Mesenchymal stem cell (in vitro differentiated cells and primary cell): ENCODE data around the gene PUS7.
A peak's percentile ranks its signal among the peaks of the same experiment; 100 is the strongest.
"Not testable (repeated sequence)": the region's sequence is repeated elsewhere in the genome, so short reads cannot be mapped to it uniquely, and the experiment has no call there.

Experiments
- DNase-seq: peaks from one replicate; pipeline ENCODE4 v3.0.0-alpha.2; 2013
- H2AFZ ChIP-seq: one replicate; pipeline ENCODE4 v1.6.1; 2013; ENCODE audit warnings: low read depth, mild to moderate bottlenecking, control low read depth, inconsistent platforms, low read length, moderate library complexity
- H2AK5ac ChIP-seq: 2 replicates; pipeline ENCODE4 v1.6.1; 2013; ENCODE audit warnings: low read length, moderate library complexity, mild to moderate bottlenecking, inconsistent platforms; ENCODE audit not compliant: severe bottlenecking
- H2BK120ac ChIP-seq: one replicate; pipeline ENCODE4 v1.6.1; 2013; ENCODE audit warnings: low read depth, mild to moderate bottlenecking, inconsistent platforms, low read length, moderate library complexity
- H2BK12ac ChIP-seq, 2 experiments: one replicate each; pipeline ENCODE4 v1.6.1; 2013; ENCODE audit warnings: inconsistent platforms in 2 of 2, low read length in 2 of 2, mild to moderate bottlenecking in 2 of 2, moderate library complexity in 2 of 2, control low read depth in 1 of 2
- H2BK15ac ChIP-seq: one replicate; pipeline ENCODE4 v1.6.1; 2013; ENCODE audit warnings: mild to moderate bottlenecking, low read depth, inconsistent platforms; ENCODE audit not compliant: poor library complexity, severe bottlenecking
- H2BK5ac ChIP-seq: 2 replicates; pipeline ENCODE4 v1.6.1; 2013; ENCODE audit warnings: low read depth, mild to moderate bottlenecking, low read length, control low read depth, inconsistent platforms; ENCODE audit not compliant: poor library complexity, severe bottlenecking
- H3K14ac ChIP-seq, 2 experiments: one replicate each; pipeline ENCODE4 v1.6.1; 2013; ENCODE audit warnings: inconsistent platforms in 2 of 2, low read length in 2 of 2, control low read depth in 1 of 2, mild to moderate bottlenecking in 1 of 2, moderate library complexity in 1 of 2
- H3K18ac ChIP-seq, 2 experiments: one replicate each; pipeline ENCODE4 v1.6.1; 2013; ENCODE audit warnings: inconsistent platforms in 2 of 2, low read length in 2 of 2, control low read depth in 1 of 2, low read depth in 1 of 2, mild to moderate bottlenecking in 1 of 2
- H3K23ac ChIP-seq, 2 experiments: one replicate each; pipeline ENCODE4 v1.6.1; 2013; ENCODE audit warnings: inconsistent platforms in 2 of 2, low read length in 2 of 2, mild to moderate bottlenecking in 2 of 2, moderate library complexity in 2 of 2, control low read depth in 1 of 2
- H3K27ac ChIP-seq: 2 replicates; pipeline ENCODE4 v1.5.1; 2013; ENCODE audit warnings: mild to moderate bottlenecking, moderate library complexity, low read length, control low read depth, inconsistent platforms; ENCODE audit not compliant: poor library complexity, severe bottlenecking
- H3K27me3 ChIP-seq, 2 experiments: 2 replicates each; pipeline versions ENCODE4 v1.6.1 to v1.7.0; 2013; ENCODE audit warnings: low read length in 2 of 2, mild to moderate bottlenecking in 2 of 2, moderate library complexity in 2 of 2, control low read depth in 1 of 2, inconsistent platforms in 1 of 2; ENCODE audit not compliant: control insufficient read depth in 1 of 2, insufficient read depth in 1 of 2
- H3K36me3 ChIP-seq, 2 experiments: 2 replicates each; pipeline versions ENCODE4 v1.6.1 to v1.7.0; 2013; ENCODE audit warnings: low read length in 2 of 2, control low read depth in 1 of 2, inconsistent platforms in 1 of 2, low read depth in 1 of 2, mild to moderate bottlenecking in 1 of 2; ENCODE audit not compliant: insufficient read depth in 2 of 2, control insufficient read depth in 1 of 2
- H3K4ac ChIP-seq, 2 experiments: one replicate each; pipeline ENCODE4 v1.6.1; 2013; ENCODE audit warnings: inconsistent platforms in 2 of 2, low read length in 2 of 2, mild to moderate bottlenecking in 2 of 2, moderate library complexity in 2 of 2, control low read depth in 1 of 2, low read depth in 1 of 2
- H3K4me1 ChIP-seq: 2 replicates; pipeline ENCODE4 v1.6.1; 2013; ENCODE audit warnings: low read depth, low read length, control low read depth; ENCODE audit not compliant: control insufficient read depth, insufficient read depth
- H3K4me2 ChIP-seq: 2 replicates; pipeline ENCODE4 v1.6.1; 2013; ENCODE audit warnings: low read length, mild to moderate bottlenecking, inconsistent platforms; ENCODE audit not compliant: poor library complexity, severe bottlenecking
- H3K4me3 ChIP-seq, 2 experiments: 2 replicates each; pipeline versions ENCODE4 v1.5.1 to v1.7.0; 2013; ENCODE audit warnings: low read length in 2 of 2, mild to moderate bottlenecking in 2 of 2, control low read depth in 1 of 2, low read depth in 1 of 2; ENCODE audit not compliant: insufficient read depth in 1 of 2
- H3K79me1 ChIP-seq: replicated peaks from 2 replicates; pipeline ENCODE4 v1.6.1; 2013; ENCODE audit warnings: mild to moderate bottlenecking, control low read depth, low read length, inconsistent platforms; ENCODE audit not compliant: poor library complexity, severe bottlenecking
- H3K9ac ChIP-seq: 2 replicates; pipeline ENCODE4 v1.7.0; 2013; ENCODE audit warnings: mild to moderate bottlenecking, low read length, moderate library complexity
- H3K9me3 ChIP-seq: 2 replicates; pipeline ENCODE4 v1.7.0; 2013; ENCODE audit warnings: mild to moderate bottlenecking, low read length; ENCODE audit not compliant: control insufficient read depth
- H4K8ac ChIP-seq: one replicate; pipeline ENCODE4 v1.6.1; 2013; ENCODE audit warnings: inconsistent platforms, mild to moderate bottlenecking, low read length, moderate library complexity
- H4K91ac ChIP-seq: one replicate; pipeline ENCODE4 v1.6.1; 2013; ENCODE audit warnings: mild to moderate bottlenecking, low read length, inconsistent platforms
- WGBS: methylation state at CpG from one replicate; pipeline ENCODE4 v1.1.7; 2013; ENCODE audit warnings: mixed read lengths; 5-methylcytosine and 5-hydroxymethylcytosine counted together

PUS7 gene

GRCh38 chr7:105524423-105524822 lies 2.4 kb upstream of the PUS7 start:
- H3K18ac ChIP-seq, H2BK120ac ChIP-seq, H2BK15ac ChIP-seq, H3K36me3 ChIP-seq, H3K4ac ChIP-seq, DNase-seq, H3K9ac ChIP-seq, H2BK12ac ChIP-seq, H2AK5ac ChIP-seq, H4K8ac ChIP-seq, H3K9me3 ChIP-seq, H3K4me2 ChIP-seq, H2AFZ ChIP-seq, H3K27ac ChIP-seq, H3K79me1 ChIP-seq, H3K23ac ChIP-seq, H4K91ac ChIP-seq, H2BK5ac ChIP-seq, H3K4me1 ChIP-seq, H3K27me3 ChIP-seq, H3K4me3 ChIP-seq, H3K14ac ChIP-seq: not testable (repeated sequence)
- 87% methylated on average over 6 of the region's 11 CpGs for WGBS

GRCh38 chr7:105521027-105521716 lies 899 bp downstream of the PUS7 start:
- Histone ChIP-seq H2BK120ac (peak overlapping the region; percentile 5), H3K18ac (peak overlapping the region; percentile 22 to 79), H3K36me3 (peaks cover 6 to 7% of the 10 kb centered on the region in 2 experiments), H3K4me2 (peak overlapping the region; percentile 78), H2BK5ac (peak overlapping the region; percentile 57), H4K91ac (peak overlapping the region; percentile 75), H2AK5ac (no peak overlapping the region), H3K4ac (peak overlapping the region; percentile 9 to 64), H4K8ac (peak overlapping the region; percentile 82), H3K23ac (peak overlapping the region in 1 of 2 experiments; percentile 93), H3K14ac (peak overlapping the region in 1 of 2 experiments; percentile 82), H3K9ac (peak overlapping the region; percentile 92), H2BK12ac (no peak overlapping the region), H3K4me3 (peak overlapping the region; percentile 72 to 86), H3K27me3 (no peaks in the 10 kb centered on the region), H2BK15ac (peak overlapping the region; percentile 83), H3K27ac (peak overlapping the region; percentile 73), H3K79me1 (peaks cover 1% of the 10 kb centered on the region), H3K4me1 (peaks cover 7% of the 10 kb centered on the region), H3K9me3 (no peaks in the 10 kb centered on the region), H2AFZ (peak overlapping the region; percentile 91)
- WGBS, result 11% methylated on average over 25 of the region's 25 CpGs
- DNase-seq, result peak; percentile 82

GRCh38 chr7:105520620-105521019 lies 1.5 kb downstream of the PUS7 start:
- H3K79me1 ChIP-seq, H3K4me1 ChIP-seq, H2BK12ac ChIP-seq, H4K91ac ChIP-seq, H3K14ac ChIP-seq, H2BK120ac ChIP-seq, H2AK5ac ChIP-seq, H3K27me3 ChIP-seq, H2AFZ ChIP-seq, H3K4ac ChIP-seq, H2BK15ac ChIP-seq, H2BK5ac ChIP-seq, H3K27ac ChIP-seq, H4K8ac ChIP-seq, H3K9me3 ChIP-seq, DNase-seq, H3K18ac ChIP-seq, H3K36me3 ChIP-seq: not testable (repeated sequence)
- H3K23ac ChIP-seq, result peak overlapping the region in 1 of 2 experiments; percentile 59
- H3K4me3 ChIP-seq, result peak overlapping the region in 1 of 2 experiments; percentile 86
- peak overlapping the region; percentile 37 for H3K4me2 ChIP-seq
- H3K9ac ChIP-seq, result peak overlapping the region; percentile 92
- WGBS, result 89% methylated on average over 5 of the region's 7 CpGs

GRCh38 chr7:105519353-105519752 lies 2.7 kb downstream of the PUS7 start:
- Histone ChIP-seq H3K4me3 (no peak overlapping the region), H3K27me3 (no peaks in the 10 kb centered on the region), H2BK12ac (no peak overlapping the region), H3K79me1 (peaks cover 1% of the 10 kb centered on the region), H2BK120ac (no peak overlapping the region), H2AK5ac (peak overlapping the region; percentile 76), H3K4ac (no peak overlapping the region), H3K4me2 (no peak overlapping the region), H3K27ac (no peak overlapping the region), H3K9ac (no peak overlapping the region), H3K4me1 (peaks cover 7% of the 10 kb centered on the region), H3K36me3 (peaks cover 6 to 7% of the 10 kb centered on the region in 2 experiments), H4K91ac (no peak overlapping the region), H2AFZ (no peak overlapping the region), H2BK5ac (no peak overlapping the region), H3K9me3 (no peaks in the 10 kb centered on the region), H3K23ac (no peak overlapping the region), H3K18ac (no peak overlapping the region), H4K8ac (no peak overlapping the region), H3K14ac (no peak overlapping the region), H2BK15ac (no peak overlapping the region)
- DNase-seq, result peak; percentile 5
- 89% methylated on average over 4 of the region's 6 CpGs for WGBS
